PC-3 (cell line): ENCODE data around the gene GJC1. TPM values are rescaled to one million over a fixed set of nuclear protein-coding genes. Genes with fewer than 3 reads are reported as not detected.
"Not testable (repeated sequence)": the region's sequence is repeated elsewhere in the genome, so short reads cannot be mapped to it uniquely, and the experiment has no call there.

ENCODE experiments used
- ATAC-seq: fragments of 200-7000 bp; cut with Tn5 transposase; 2 replicates; pipeline ENCODE4 v1.9.1; 2020; ENCODE audit warnings: mild to moderate bottlenecking, moderate library complexity
- BruUV-seq: library from RNA; stranded (reverse); fragments of 400-500 nt; replicated peaks from 2 replicates; lab custom pipeline; 2021; lab: Mats Ljungman, UMichigan
- CTCF ChIA-PET: fragments of 300-600 bp; sonication (Branson Sonifier 250); formaldehyde crosslinking; loops from one replicate; lab custom pipeline; 2022; ENCODE audit warnings: antibody characterized with exemption; lab: Charles Lee
- POLR2A ChIA-PET: fragments of 300-600 bp; sonication (Branson Sonifier 250); formaldehyde crosslinking; loops from one replicate; lab custom pipeline; 2022; ENCODE audit warnings: antibody characterized with exemption; ENCODE audit not compliant: unreplicated experiment; lab: Charles Lee
- DNase-seq: peaks from one replicate; pipeline ENCODE4 v3.0.0-alpha.2; 2015
- H2AFZ ChIP-seq: fragments of 300-600 bp; sonication (generic); 2 replicates; pipeline ENCODE4 v1.6.0; 2016; ENCODE audit warnings: antibody characterized with exemption, low read length
- H3F3A ChIP-seq: fragments of 300-600 bp; sonication (generic); one replicate; pipeline ENCODE4 v1.6.0; 2017; ENCODE audit warnings: antibody characterized with exemption, low read length, control low read depth, mild to moderate bottlenecking; ENCODE audit not compliant: unreplicated experiment
- H3K27ac ChIP-seq: fragments of 300-600 bp; sonication (generic); 2 replicates; pipeline ENCODE4 v1.5.1; 2016; ENCODE audit warnings: mild to moderate bottlenecking, low read length
- H3K27me3 ChIP-seq: fragments of 300-600 bp; sonication (generic); 2 replicates; pipeline ENCODE4 v1.6.1; 2016; ENCODE audit warnings: low read length, mixed read lengths
- H3K36me3 ChIP-seq: fragments of 300-600 bp; sonication (generic); 2 replicates; pipeline ENCODE4 v1.6.1; 2016; ENCODE audit warnings: low read depth, mixed run types, low read length, mixed read lengths
- H3K4me1 ChIP-seq: fragments of 300-600 bp; sonication (generic); 2 replicates; pipeline ENCODE4 v1.5.1; 2016; ENCODE audit warnings: low read length; ENCODE audit not compliant: insufficient read depth
- H3K4me2 ChIP-seq: fragments of 300-600 bp; sonication (generic); 2 replicates; pipeline ENCODE4 v1.6.0; 2016; ENCODE audit warnings: low read length
- H3K4me3 ChIP-seq: fragments of 300-600 bp; sonication (generic); 2 replicates; pipeline ENCODE4 v1.5.1; 2016; ENCODE audit warnings: mild to moderate bottlenecking, low read length, mixed read lengths
- H3K79me2 ChIP-seq: fragments of 300-600 bp; sonication (generic); 2 replicates; pipeline ENCODE4 v1.6.1; 2017; ENCODE audit warnings: low read length, mixed read lengths
- H3K9ac ChIP-seq: fragments of 300-600 bp; sonication (generic); 2 replicates; pipeline ENCODE4 v1.6.0; 2016; ENCODE audit warnings: mild to moderate bottlenecking, low read length
- H3K9me2 ChIP-seq: fragments of 300-600 bp; sonication (generic); replicated peaks from 2 replicates; pipeline ENCODE4 v1.6.1; 2016; ENCODE audit warnings: mixed run types, low read length, mixed read lengths
- H3K9me3 ChIP-seq: fragments of 300-600 bp; sonication (generic); 2 replicates; pipeline ENCODE4 v1.6.1; 2016; ENCODE audit warnings: low read length, mixed read lengths
- H4K20me1 ChIP-seq: fragments of 300-600 bp; sonication (generic); 2 replicates; pipeline ENCODE4 v1.6.1; 2016; ENCODE audit warnings: low read length, mixed read lengths
- CTCF ChIP-seq: fragments of 300-600 bp; sonication (generic); conservative IDR thresholded peaks from 2 replicates; pipeline ENCODE4 v1.5.1; 2017; ENCODE audit warnings: antibody characterized with exemption, low read depth, mild to moderate bottlenecking, low read length
- EZH2 ChIP-seq: fragments of 300-600 bp; sonication (generic); IDR thresholded peaks from one replicate; pipeline ENCODE4 v1.6.1; 2017; ENCODE audit warnings: antibody characterized with exemption, mild to moderate bottlenecking, low read length; ENCODE audit not compliant: unreplicated experiment
- EZH2phosphoT487 ChIP-seq: fragments of 300-600 bp; sonication (generic); IDR thresholded peaks from 2 replicates; pipeline ENCODE4 v1.6.1; 2018; ENCODE audit warnings: mild to moderate bottlenecking, antibody characterized with exemption, low read length, borderline replicate concordance
- intact Hi-C: fragments of 100-400 bp; cut with micrococcal nuclease; formaldehyde crosslinking; loops from 2 replicates; pipeline ENCODE4 v1.9.0; 2023
- total RNA-seq: library from RNA; depleted of rRNA; stranded (reverse); fragments of >200 nt; gene quantifications from 2 replicates; pipeline ENCODE4 v1.2.3, GENCODE V29; 2014

GJC1 gene
- total RNA-seq, 1 experiment from 2014 or later, result 17.1 TPM

GRCh38 chr17:44757045-44757917 is 72.8 kb downstream of the GJC1 start:
- H3K27ac ChIP-seq, result no peak overlapping the region
- no peaks in the 10 kb centered on the region for H3K36me3 ChIP-seq
- BruUV-seq, result no TSS peak
- H3K9ac ChIP-seq, result no peak overlapping the region
- no peaks in the 10 kb centered on the region for H3K79me2 ChIP-seq
- H3F3A ChIP-seq, result no peaks in the 10 kb centered on the region
- H4K20me1 ChIP-seq, result no peaks in the 10 kb centered on the region
- POLR2A ChIA-PET, result interaction anchor here (0.6 kb wide), 1 partner anchor 571 kb away, joined by 13 read pairs; the partner anchor contains the start of gene TMUB2
- H3K4me1 ChIP-seq, result peaks cover 4% of the 10 kb centered on the region; the same call in 1 of the 2 replicates
- H3K4me2 ChIP-seq, result no peak overlapping the region
- ATAC-seq (no peak), DNase-seq (no peak)
- 0 out of 2 replicates have a peak, but pooled peaks cover 5% of the 10 kb centered on the region for H3K27me3 ChIP-seq
- CTCF ChIA-PET, result interaction anchor here (0.7 kb wide), 1 partner anchor 21 kb away, joined by 3 read pairs; no protein-coding TSS in a partner anchor
- intact Hi-C loops, result no loop called here
- no peaks in the 10 kb centered on the region for H3K9me3 ChIP-seq
- H3K9me2 ChIP-seq, result no peaks in the 10 kb centered on the region
- TF ChIP-seq CTCF, result no peak
- TF ChIP-seq EZH2, result no peak
- no peak for TF ChIP-seq EZH2phosphoT487
- no peak overlapping the region for H2AFZ ChIP-seq
- H3K4me3 ChIP-seq, result no peak overlapping the region

- H3K4me2 ChIP-seq, H3K79me2 ChIP-seq, POLR2A ChIA-PET, H3K36me3 ChIP-seq, CTCF ChIA-PET, H3K9ac ChIP-seq, H4K20me1 ChIP-seq, DNase-seq, H3F3A ChIP-seq, H3K4me1 ChIP-seq, ATAC-seq, intact Hi-C loops, H3K4me3 ChIP-seq, H3K27ac ChIP-seq, H3K27me3 ChIP-seq, H2AFZ ChIP-seq, H3K9me2 ChIP-seq, BruUV-seq, H3K9me3 ChIP-seq: not testable (repeated sequence)
These were observed 74.9 kb downstream of the GJC1 start for GRCh38 chr17:44755180-44755579.

- Histone ChIP-seq H3F3A (no peaks in the 10 kb centered on the region), H3K79me2 (no peaks in the 10 kb centered on the region), H3K9ac (no peak overlapping the region), H3K4me3 (no peak overlapping the region), H2AFZ (no peak overlapping the region), H3K27ac (no peak overlapping the region), H3K9me3 (no peaks in the 10 kb centered on the region), H3K4me2 (no peak overlapping the region), H3K27me3 (0 out of 2 replicates have a peak, but pooled peaks cover 2% of the 10 kb centered on the region), H4K20me1 (no peaks in the 10 kb centered on the region), H3K9me2 (no peaks in the 10 kb centered on the region), H3K36me3 (peaks cover 6% of the 10 kb centered on the region; the same call in 1 of the 2 replicates), H3K4me1 (peaks cover under 1% of the 10 kb centered on the region; the same call in 1 of the 2 replicates)
- ATAC-seq, result no peak
- no TSS peak for BruUV-seq
- ChIA-PET POLR2A (no interaction called here), CTCF (no interaction called here)
- TF ChIP-seq EZH2 (no peak), CTCF (no peak), EZH2phosphoT487 (no peak)
- no peak for DNase-seq
- intact Hi-C loops, result no loop called here
These were observed 75.8 kb downstream of the GJC1 start for GRCh38 chr17:44754276-44754675.
